DND-41 (cell line): ENCODE results near the gene TMPRSS5.
"Not testable (repeated sequence)": the region's sequence is repeated elsewhere in the genome, so short reads cannot be mapped to it uniquely, and the experiment has no call there.

Experiments used
- ATAC-seq: fragments of 200-7000 bp; cut with Tn5 transposase; 3 replicates; pipeline ENCODE4 v1.9.1; 2021; ENCODE audit warnings: low read depth; ENCODE audit not compliant: insufficient read depth
- DNase-seq: peaks from one replicate; pipeline ENCODE4 v3.0.0-alpha.2; 2020
- H2AFZ ChIP-seq: 2 replicates; pipeline ENCODE4 v1.6.0; 2012; ENCODE audit warnings: low read depth, low read length
- H3K27ac ChIP-seq: 2 replicates; pipeline ENCODE4 v1.5.1; 2012; ENCODE audit warnings: low read length, inconsistent platforms
- H3K27me3 ChIP-seq: fragments of 200-600 bp; sonication (generic); 2 replicates; pipeline ENCODE4 v1.6.0; 2012; ENCODE audit warnings: low read length, mild to moderate bottlenecking, inconsistent platforms; ENCODE audit not compliant: insufficient read depth, poor library complexity
- H3K36me3 ChIP-seq: 2 replicates; pipeline ENCODE4 v1.5.1; 2012; ENCODE audit warnings: low read length, inconsistent platforms; ENCODE audit not compliant: insufficient read depth
- H3K4me1 ChIP-seq: 2 replicates; pipeline ENCODE4 v1.5.1; 2012; ENCODE audit warnings: mild to moderate bottlenecking, low read length; ENCODE audit not compliant: insufficient read depth
- H3K4me2 ChIP-seq: 2 replicates; pipeline ENCODE4 v1.6.0; 2012; ENCODE audit warnings: mild to moderate bottlenecking, moderate library complexity, low read length, inconsistent platforms; ENCODE audit not compliant: insufficient read depth
- H3K4me3 ChIP-seq, 2 experiments: fragments of 200-600 bp in 1 of 2; shearing (Covaris generic) in 1 of 2; 2 replicates each; pipeline ENCODE4 v1.5.1; 2012 to 2016; ENCODE audit warnings: inconsistent platforms in 2 of 2, low read length in 2 of 2, mild to moderate bottlenecking in 2 of 2, low read depth in 1 of 2, moderate library complexity in 1 of 2
- H3K79me2 ChIP-seq: 2 replicates; pipeline ENCODE4 v1.6.0; 2012; ENCODE audit warnings: low read length, inconsistent platforms; ENCODE audit not compliant: insufficient read depth
- H3K9ac ChIP-seq: 2 replicates; pipeline ENCODE4 v1.6.0; 2012; ENCODE audit warnings: low read depth, mild to moderate bottlenecking, inconsistent platforms, low read length, moderate library complexity
- H3K9me3 ChIP-seq: 2 replicates; pipeline ENCODE4 v1.5.1; 2012; ENCODE audit warnings: low read length, moderate library complexity, mild to moderate bottlenecking, inconsistent platforms; ENCODE audit not compliant: insufficient read depth, severe bottlenecking
- H4K20me1 ChIP-seq: 2 replicates; pipeline ENCODE4 v1.6.0; 2012; ENCODE audit warnings: low read length; ENCODE audit not compliant: insufficient read depth
- EZH2 ChIP-seq: IDR thresholded peaks from 3 replicates; pipeline ENCODE4 v1.6.1; 2012; ENCODE audit warnings: borderline replicate concordance, low read depth, mild to moderate bottlenecking, moderate library complexity, low read length, inconsistent platforms; ENCODE audit not compliant: severe bottlenecking
- TF ChIP-seq, protein P1 (sequence below): IDR thresholded peaks from 2 replicates; pipeline ENCODE4 v1.5.1; 2012; ENCODE audit warnings: borderline replicate concordance, low read length, moderate library complexity, mild to moderate bottlenecking; ENCODE audit not compliant: poor library complexity, severe bottlenecking; ENCODE audit errors: extremely low read depth

TMPRSS5 gene

DNA sequence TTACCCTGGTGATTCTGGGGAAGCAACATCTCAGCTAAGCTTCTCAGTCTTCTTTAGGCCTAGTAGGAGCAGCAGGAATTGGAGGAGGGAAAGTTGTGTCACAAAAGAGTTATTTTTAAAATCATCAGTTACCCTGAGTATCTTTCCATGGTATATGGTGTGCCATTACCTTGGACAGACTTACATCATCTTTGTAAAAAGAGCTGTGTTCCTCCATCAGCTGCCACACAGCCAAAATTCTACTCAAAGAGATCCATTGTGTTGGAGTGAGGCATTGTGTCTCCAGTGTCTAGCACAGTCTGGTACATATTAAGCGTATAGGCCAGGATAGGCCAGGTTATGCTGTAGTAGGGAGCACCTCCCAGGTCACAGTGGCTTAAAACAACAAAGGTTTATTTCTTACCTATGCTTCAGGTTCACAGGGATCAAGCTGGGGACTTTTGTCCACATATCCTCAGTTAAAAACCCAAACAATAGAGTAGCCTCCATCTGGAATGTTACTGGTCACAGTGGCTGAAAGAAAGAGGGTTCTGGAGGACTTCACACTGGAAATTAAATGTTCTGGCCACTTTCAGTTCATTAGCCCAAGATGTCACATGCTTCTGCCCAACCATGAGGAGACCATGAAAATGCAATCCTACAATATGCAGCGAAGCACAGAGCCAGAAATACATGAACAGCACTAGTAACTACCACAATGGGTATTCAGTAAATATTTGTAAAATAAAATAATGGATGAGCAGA lies 9.9 kb upstream of the TMPRSS5 start:
- Histone ChIP-seq H3K9ac (no peak overlapping the region), H3K27ac (no peak overlapping the region), H3K27me3 (no peaks in the 10 kb centered on the region), H3K79me2 (no peaks in the 10 kb centered on the region), H3K36me3 (peaks cover 5% of the 10 kb centered on the region; the same call in 1 of the 2 replicates), H3K9me3 (no peaks in the 10 kb centered on the region), H3K4me1 (no peaks in the 10 kb centered on the region), H3K4me2 (no peak overlapping the region), H3K4me3 (no peak overlapping the region), H4K20me1 (no peaks in the 10 kb centered on the region), H2AFZ (no peak overlapping the region)
- no peak for ATAC-seq
- TF ChIP-seq, protein P1, sequence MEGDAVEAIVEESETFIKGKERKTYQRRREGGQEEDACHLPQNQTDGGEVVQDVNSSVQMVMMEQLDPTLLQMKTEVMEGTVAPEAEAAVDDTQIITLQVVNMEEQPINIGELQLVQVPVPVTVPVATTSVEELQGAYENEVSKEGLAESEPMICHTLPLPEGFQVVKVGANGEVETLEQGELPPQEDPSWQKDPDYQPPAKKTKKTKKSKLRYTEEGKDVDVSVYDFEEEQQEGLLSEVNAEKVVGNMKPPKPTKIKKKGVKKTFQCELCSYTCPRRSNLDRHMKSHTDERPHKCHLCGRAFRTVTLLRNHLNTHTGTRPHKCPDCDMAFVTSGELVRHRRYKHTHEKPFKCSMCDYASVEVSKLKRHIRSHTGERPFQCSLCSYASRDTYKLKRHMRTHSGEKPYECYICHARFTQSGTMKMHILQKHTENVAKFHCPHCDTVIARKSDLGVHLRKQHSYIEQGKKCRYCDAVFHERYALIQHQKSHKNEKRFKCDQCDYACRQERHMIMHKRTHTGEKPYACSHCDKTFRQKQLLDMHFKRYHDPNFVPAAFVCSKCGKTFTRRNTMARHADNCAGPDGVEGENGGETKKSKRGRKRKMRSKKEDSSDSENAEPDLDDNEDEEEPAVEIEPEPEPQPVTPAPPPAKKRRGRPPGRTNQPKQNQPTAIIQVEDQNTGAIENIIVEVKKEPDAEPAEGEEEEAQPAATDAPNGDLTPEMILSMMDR: no peak
- TF ChIP-seq EZH2: no peak
- no peak for DNase-seq

DNA sequence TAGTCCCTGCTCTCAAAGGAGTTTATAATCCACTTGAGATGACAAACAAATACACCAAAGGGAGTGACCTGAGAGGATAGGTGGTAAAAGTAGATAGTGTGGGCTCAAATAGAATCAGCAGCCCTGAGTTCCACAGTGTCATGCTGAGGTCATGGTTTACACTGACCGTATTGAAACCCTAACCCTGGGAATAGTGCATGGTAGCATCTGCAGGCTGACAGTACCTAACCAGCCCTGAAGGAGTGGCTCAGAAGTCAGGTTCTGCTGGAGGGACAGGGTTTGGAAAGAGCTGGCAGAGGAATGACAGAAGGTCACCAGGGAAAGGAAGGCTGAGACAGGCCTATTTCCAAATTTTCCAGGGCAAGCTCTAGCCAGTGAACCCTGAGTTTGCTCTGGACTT lies 9.2 kb upstream of the TMPRSS5 start:
- no peaks in the 10 kb centered on the region for H3K27me3 ChIP-seq
- ATAC-seq (no peak), DNase-seq (no peak)
- H3K4me1 ChIP-seq: no peaks in the 10 kb centered on the region
- H4K20me1 ChIP-seq: no peaks in the 10 kb centered on the region
- H3K27ac ChIP-seq: no peak overlapping the region
- H2AFZ ChIP-seq: no peak overlapping the region
- no peak overlapping the region for H3K4me3 ChIP-seq
- no peaks in the 10 kb centered on the region for H3K9me3 ChIP-seq
- H3K9ac ChIP-seq: no peak overlapping the region
- no peaks in the 10 kb centered on the region for H3K79me2 ChIP-seq
- H3K4me2 ChIP-seq: no peak overlapping the region
- TF ChIP-seq EZH2: no peak
- TF ChIP-seq, protein P1: no peak
- H3K36me3 ChIP-seq: peaks cover 5% of the 10 kb centered on the region; the same call in 1 of the 2 replicates

DNA sequence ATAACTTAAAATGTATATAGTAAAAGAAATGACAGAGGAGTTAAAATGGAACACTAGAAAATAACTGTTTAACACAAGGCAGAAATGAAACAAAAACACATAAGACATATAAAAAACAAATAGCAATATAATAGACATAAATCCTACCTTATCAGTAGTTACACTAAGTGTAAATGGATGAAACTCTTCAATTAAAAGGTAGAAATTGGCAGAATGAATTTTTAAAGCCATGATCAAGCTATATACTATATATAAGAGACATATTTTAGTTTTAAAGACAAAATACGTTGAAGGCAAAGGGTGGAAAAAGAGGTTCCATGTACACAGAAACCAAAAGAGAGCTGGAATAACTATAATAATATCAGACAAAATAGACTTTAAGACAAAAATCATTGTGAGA lies 4.9 kb upstream of the TMPRSS5 start:
- H4K20me1 ChIP-seq: no peaks in the 10 kb centered on the region

DNA sequence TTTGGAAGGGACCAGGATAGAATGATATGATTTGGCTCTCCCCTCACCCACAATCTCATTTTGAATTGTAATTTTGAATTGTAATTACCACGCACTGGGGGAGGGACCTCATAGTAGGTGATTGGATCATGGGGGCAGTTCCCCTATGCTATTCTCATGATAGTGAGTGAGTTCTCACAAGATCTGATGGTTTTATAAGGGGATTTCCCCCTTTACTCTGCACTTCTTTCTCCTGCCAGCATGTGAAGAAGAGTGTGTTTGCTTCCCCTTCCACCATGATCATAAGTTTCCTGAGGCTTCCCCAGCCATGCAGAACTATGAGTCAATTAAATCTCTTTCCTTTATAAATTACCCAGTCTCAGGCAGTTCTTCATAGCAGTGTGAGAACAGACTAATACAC lies 2.6 kb downstream of the TMPRSS5 start:
- not testable (repeated sequence) for H3K9me3 ChIP-seq, H3K36me3 ChIP-seq, ATAC-seq, H3K27me3 ChIP-seq, H3K27ac ChIP-seq, H2AFZ ChIP-seq, DNase-seq, H3K9ac ChIP-seq, H3K79me2 ChIP-seq, H3K4me1 ChIP-seq, H4K20me1 ChIP-seq, H3K4me2 ChIP-seq, H3K4me3 ChIP-seq

More for the DNA sequence above, 4.9 kb upstream of the TMPRSS5 start:
- peaks cover 1% of the 10 kb centered on the region; the same call in 1 of the 2 replicates for H3K36me3 ChIP-seq
- H3K9ac ChIP-seq: no peak overlapping the region
- ATAC-seq (no peak), DNase-seq (no peak)
- TF ChIP-seq, protein P1: no peak
- no peak for TF ChIP-seq EZH2
- H3K4me1 ChIP-seq: no peaks in the 10 kb centered on the region
- H3K4me3 ChIP-seq: no peak overlapping the region
- no peak overlapping the region for H3K4me2 ChIP-seq
- no peaks in the 10 kb centered on the region for H3K27me3 ChIP-seq
- H3K27ac ChIP-seq: no peak overlapping the region
- H2AFZ ChIP-seq: no peak overlapping the region
- H3K79me2 ChIP-seq: no peaks in the 10 kb centered on the region
- peaks cover 3% of the 10 kb centered on the region for H3K9me3 ChIP-seq
